SK-N-MC (cell line): ENCODE measurements around the gene REEP3.

ENCODE experiments used
- EZH2 ChIP-seq: fragments of 200-600 bp; sonication (generic); IDR thresholded peaks from one replicate; pipeline ENCODE4 v1.6.1; 2017; ENCODE audit warnings: antibody characterized with exemption
- POLR2AphosphoS5 ChIP-seq: IDR thresholded peaks from 2 replicates; pipeline ENCODE4 v1.6.1; 2012; ENCODE audit warnings: mild to moderate bottlenecking, low read depth, low read length, borderline replicate concordance

DNA sequence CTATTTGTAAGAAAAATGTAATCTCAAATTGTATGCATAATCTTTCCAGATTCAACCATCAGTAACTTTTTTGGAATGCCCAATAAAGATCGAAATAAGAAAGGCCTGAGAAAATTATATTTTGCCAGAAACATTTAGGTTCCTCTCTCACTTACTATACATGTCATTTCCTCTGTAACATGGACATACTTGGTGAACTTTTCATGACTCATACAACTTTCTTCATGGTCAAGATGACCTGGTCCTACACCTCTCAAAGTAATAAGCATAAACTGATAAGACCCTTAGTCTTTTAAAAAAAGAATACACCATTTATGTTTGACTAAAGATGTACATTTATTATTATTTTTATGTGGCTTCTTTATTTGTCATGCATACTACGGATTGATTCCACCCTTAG lies 125.3 kb downstream of the REEP3 start:
- no peak for TF ChIP-seq POLR2AphosphoS5
- no peak for TF ChIP-seq EZH2
